K562 (cell line): ENCODE measurements around the gene SLC2A6. TPM values are rescaled to one million over a fixed set of nuclear protein-coding genes. Genes with fewer than 3 reads are reported as not detected.

Experiments used
- ATAC-seq: fragments of 200-7000 bp; cut with Tn5 transposase; 3 replicates; pipeline ENCODE4 v1.9.1; 2020; ENCODE audit warnings: moderate library complexity
- BruUV-seq: library from RNA; stranded (reverse); fragments of 400-500 nt; replicated peaks from 2 replicates; lab custom pipeline; 2021; lab: Mats Ljungman, UMichigan
- CTCF ChIA-PET: fragments of 300-600 bp; formaldehyde crosslinking; extraction: SDS; loops from one replicate; lab custom pipeline; 2021; ENCODE audit warnings: low intra/inter-chr PET ratio; lab: Yijun Ruan, JAX
- POLR2A ChIA-PET: fragments of 300-600, 350-650 bp; sonication (Branson Sonifier 250); formaldehyde crosslinking; extraction: SDS; loops from one replicate; lab custom pipeline; 2021; ENCODE audit warnings: antibody characterized with exemption, inconsistent platforms; lab: Yijun Ruan, JAX
- DNase-seq, 4 experiments: peaks; one replicate each; pipeline versions ENCODE4 v3.0.0 to v3.0.0-alpha.2; 2011 to 2018; ENCODE audit warnings: low spot score in 3 of 4, mixed read lengths in 3 of 4; ENCODE audit errors: extremely low read depth in 1 of 4
- FAIRE-seq: peaks from 2 replicates; lab custom pipeline; 2011; peaks lifted over from hg19 to GRCh38; lab: Jason Lieb, UNC
- H2AFZ ChIP-seq: 2 replicates; pipeline ENCODE4 v1.6.0; 2011; ENCODE audit warnings: low read depth, low read length, control low read depth, inconsistent platforms
- H3K27ac ChIP-seq: fragments of 200-600 bp; 3 replicates; pipeline ENCODE4 v1.8.0; 2011; ENCODE audit warnings: low read depth, mild to moderate bottlenecking, control low read depth, inconsistent platforms, low read length, moderate library complexity, mixed read lengths; ENCODE audit errors: extremely low read depth
- H3K27me3 ChIP-seq, 2 experiments: fragments of 300-600 bp in 1 of 2; 2 replicates in 1 of 2; 3 replicates in 1 of 2; pipeline versions ENCODE4 v1.6.0 to v1.8.0; 2011; ENCODE audit warnings: inconsistent platforms in 2 of 2, low read length in 2 of 2, mild to moderate bottlenecking in 1 of 2, mixed read lengths in 1 of 2, moderate library complexity in 1 of 2; ENCODE audit not compliant: control insufficient read depth in 2 of 2, insufficient read depth in 2 of 2
- H3K36me3 ChIP-seq: fragments of 300-600 bp; 3 replicates; pipeline ENCODE4 v1.8.0; 2011; ENCODE audit warnings: mild to moderate bottlenecking, low read length, inconsistent platforms; ENCODE audit not compliant: control insufficient read depth, insufficient read depth
- H3K4me1 ChIP-seq, 2 experiments: fragments of 200-600 bp in 1 of 2; replicated peaks in 1 of 2; 2 replicates in 1 of 2; 3 replicates in 1 of 2; pipeline versions ENCODE4 v1.5.1 to v1.8.0; 2011; ENCODE audit warnings: inconsistent platforms in 2 of 2, low read length in 2 of 2, mild to moderate bottlenecking in 1 of 2, mixed read lengths in 1 of 2, moderate library complexity in 1 of 2; ENCODE audit not compliant: control insufficient read depth in 2 of 2, insufficient read depth in 2 of 2
- H3K4me2 ChIP-seq: 2 replicates; pipeline ENCODE4 v1.6.1; 2011; ENCODE audit warnings: low read length, control low read depth, inconsistent platforms, mixed read lengths; ENCODE audit not compliant: insufficient read depth
- H3K4me3 ChIP-seq: fragments of 200-600 bp; sonication (generic), shearing (Covaris generic); 2 replicates; pipeline ENCODE4 v1.5.1; 2016; ENCODE audit warnings: control low read depth, inconsistent platforms
- H3K79me2 ChIP-seq: fragments of 200-600 bp; 3 replicates; pipeline ENCODE4 v1.8.0; 2011; ENCODE audit warnings: low read length, inconsistent platforms; ENCODE audit not compliant: control insufficient read depth, insufficient read depth
- H3K9ac ChIP-seq, 2 experiments: 2 replicates each; pipeline versions ENCODE4 v1.6.0 to v1.6.1; 2011; ENCODE audit warnings: low read depth in 2 of 2, low read length in 2 of 2, control low read depth in 1 of 2, inconsistent platforms in 1 of 2, mild to moderate bottlenecking in 1 of 2, mixed read lengths in 1 of 2; ENCODE audit not compliant: insufficient read depth in 1 of 2
- H3K9me1 ChIP-seq: one replicate; pipeline ENCODE4 v1.6.0; 2011; ENCODE audit warnings: inconsistent platforms, mild to moderate bottlenecking, low read length, moderate library complexity; ENCODE audit not compliant: control insufficient read depth, insufficient read depth
- H3K9me3 ChIP-seq: replicated peaks from 2 replicates; pipeline ENCODE4 v1.5.1; 2011; ENCODE audit warnings: low read depth, low read length, inconsistent platforms; ENCODE audit not compliant: control insufficient read depth, insufficient read depth
- H4K20me1 ChIP-seq: replicated peaks from 2 replicates; pipeline ENCODE4 v1.6.1; 2011; ENCODE audit warnings: low read length, inconsistent platforms, mixed read lengths; ENCODE audit not compliant: control insufficient read depth, insufficient read depth
- CBX8 ChIP-seq: fragments of 200-600 bp; sonication (generic); IDR thresholded peaks from 2 replicates; pipeline ENCODE4 v1.6.1; 2012; ENCODE audit warnings: borderline replicate concordance, mixed run types, low read depth, mild to moderate bottlenecking, moderate library complexity, mixed read lengths, low read length, control low read depth, inconsistent platforms; ENCODE audit not compliant: poor library complexity, severe bottlenecking; ENCODE audit errors: extremely low read depth
- IRF9 ChIP-seq: fragments of 450-650 bp; IDR thresholded peaks from 2 replicates; pipeline ENCODE4 v1.6.1; 2016; ENCODE audit warnings: missing biosample characterization, missing genetic modification characterization
- NFIC ChIP-seq: fragments of 450-650 bp; IDR thresholded peaks from 2 replicates; pipeline ENCODE4 v1.6.1; 2017; ENCODE audit warnings: mild to moderate bottlenecking, inconsistent platforms
- ZKSCAN3 ChIP-seq: fragments of 250-450 bp; sonication (Bioruptor Pico); IDR thresholded peaks from 2 replicates; pipeline ENCODE4 v1.4.0; 2020
- ZNF347 ChIP-seq: fragments of 450-650 bp; formaldehyde crosslinking; IDR thresholded peaks from 2 replicates; pipeline ENCODE4 v1.4.0; 2020; ENCODE audit warnings: low read depth, mild to moderate bottlenecking, moderate library complexity
- ZNF77 ChIP-seq: fragments of 250-450 bp; sonication (Bioruptor Pico); IDR thresholded peaks from 2 replicates; pipeline ENCODE4 v1.5.0; 2020
- WGBS: fragments of 100-300 bp; shearing (Covaris generic); methylation state at CpG from one replicate; pipeline ENCODE4 v1.1.6; 2016; ENCODE audit warnings: low coverage, mixed read lengths; ENCODE audit not compliant: insufficient coverage; ENCODE audit errors: missing lambda C conversion rate; 5-methylcytosine and 5-hydroxymethylcytosine counted together
- in situ Hi-C: fragments of 300-500 bp; cut with MboI; formaldehyde crosslinking; loops from 4 replicates; pipeline ENCODE4 v1.15.0; 2018; ENCODE audit warnings: inconsistent platforms, mixed read lengths
- intact Hi-C: fragments of 100-400 bp; cut with micrococcal nuclease; formaldehyde crosslinking; loops from 2 replicates; pipeline ENCODE4 v1.14.2; 2022
- polyA plus RNA-seq, 8 experiments: library from polyadenylated mRNA; depleted of rRNA in 4 of 8; stranded (reverse) in 5 of 8; unstranded in 3 of 8; fragments of >200 nt; fragmentation: Nextera tagmentation in 2 of 8; fragmentation: Illumina TruSeq in 1 of 8; extraction: Ambion mirVana in 2 of 8; extraction: Trizol in 1 of 8; gene quantifications; 2 replicates each; pipeline versions ENCODE4 v1.2.1 to v1.2.3, GENCODE V29; 2011 to 2014; ENCODE audit warnings: inconsistent platforms in 1 of 8, missing spikeins in 1 of 8
- total RNA-seq, 7 experiments: library from RNA; depleted of rRNA in 6 of 7; stranded (reverse); fragments of >200 nt in 6 of 7; fragmentation: Illumina TruSeq in 2 of 7; extraction: Trizol in 2 of 7; gene quantifications; 2 replicates each; pipeline versions ENCODE4 v1.2.1 to v1.2.3, GENCODE V29; 2011 to 2021; ENCODE audit warnings: low replicate concordance in 1 of 7

Gene SLC2A6
- total and polyA plus RNA-seq, 9 of the 15 experiments (the other 6 are each of a cell fraction or from before 2014, with no cell fraction given), result 0.04 to 0.38 (median 0.09) TPM; not detected in 3

DNA sequence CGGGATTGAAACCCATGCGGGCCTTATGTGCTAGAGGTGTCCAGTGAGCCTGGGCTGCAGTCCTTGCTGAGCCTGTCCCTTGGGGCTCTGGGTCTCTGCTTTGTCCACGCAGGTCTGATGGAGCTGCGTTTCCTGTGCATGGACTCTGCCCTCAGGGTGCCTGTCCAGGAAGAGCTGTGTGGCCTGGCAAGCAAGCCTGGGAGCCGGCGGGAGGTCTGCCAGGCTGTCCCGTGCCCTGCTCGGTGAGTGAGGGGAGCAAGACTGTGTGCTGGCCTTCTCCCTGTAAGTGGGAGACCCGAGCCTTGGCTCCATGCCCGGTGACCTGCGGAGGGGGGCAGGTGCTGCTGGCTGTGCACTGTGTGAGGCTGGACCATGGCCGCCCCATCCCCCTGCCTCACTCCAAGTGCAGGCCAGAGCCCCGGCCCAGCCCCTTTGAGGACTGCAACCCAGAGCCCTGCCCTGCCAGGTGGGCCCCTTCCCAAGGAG lies 30.4 kb downstream of the SLC2A6 start:
- DNase-seq, result no peak
- no peak overlapping the region for H3K4me3 ChIP-seq
- TF ChIP-seq ZKSCAN3 (no peak), ZNF347 (CRISPR knock-in tag) (no peak), CBX8 (no peak), ZNF77 (CRISPR knock-in tag) (no peak), IRF9 (no peak), NFIC (peak; percentile 35; the same call in 1 of the 2 replicates)
- H3K9me1 ChIP-seq, result no peaks in the 10 kb centered on the region
- peaks cover 0 to 15% of the 10 kb centered on the region in 2 experiments; a peak in 1 of 5 replicates for H3K4me1 ChIP-seq
- no peak overlapping the region for H3K27ac ChIP-seq
- H3K27me3 ChIP-seq, result peaks cover 35 to 60% of the 10 kb centered on the region in 2 experiments; a peak in 4 of 5 replicates
- ChIA-PET POLR2A (interaction anchor here (1.0 kb wide), 1 partner anchor 12 kb away, joined by 4 read pairs; the partner anchor contains the start of gene CACFD1), CTCF (no interaction called here)
- no peak overlapping the region; a peak in 1 of 4 replicates for H3K9ac ChIP-seq
- no peaks in the 10 kb centered on the region for H3K9me3 ChIP-seq
- intact Hi-C loops, result no loop called here
- no peak for ATAC-seq
- no peak overlapping the region for H2AFZ ChIP-seq
- no peak overlapping the region for H3K4me2 ChIP-seq
- no peak for FAIRE-seq
- H4K20me1 ChIP-seq, result peaks cover 5% of the 10 kb centered on the region; the same call in 1 of the 2 replicates
- WGBS, result 1% methylated on average over 9 of the region's 13 CpGs
- no peaks in the 10 kb centered on the region for H3K36me3 ChIP-seq
- in situ Hi-C loops, result no loop called here
- H3K79me2 ChIP-seq, result no peaks in the 10 kb centered on the region
- no TSS peak for BruUV-seq
